Choroid plexus epithelial cell (primary cell): ENCODE results near the gene MCFD2.

ENCODE experiments used
- DNase-seq: peaks from one replicate; pipeline ENCODE4 v3.0.0-alpha.2; 2010; ENCODE audit warnings: low read depth
- H3K4me3 ChIP-seq: 2 replicates; pipeline ENCODE4 v1.5.1; 2011; ENCODE audit warnings: low read depth, mild to moderate bottlenecking, control low read depth, low read length, moderate library complexity
- TF ChIP-seq, protein P1 (sequence below): conservative IDR thresholded peaks from 2 replicates; pipeline ENCODE4 v1.5.1; 2011; ENCODE audit warnings: low read depth, mild to moderate bottlenecking, control low read depth, inconsistent platforms, low read length, moderate library complexity

The MCFD2 gene

GRCh38 chr2:46939626-46940359 lies 24.2 kb upstream of the MCFD2 start:
- peak; percentile 10 for DNase-seq
- TF ChIP-seq, protein P1, sequence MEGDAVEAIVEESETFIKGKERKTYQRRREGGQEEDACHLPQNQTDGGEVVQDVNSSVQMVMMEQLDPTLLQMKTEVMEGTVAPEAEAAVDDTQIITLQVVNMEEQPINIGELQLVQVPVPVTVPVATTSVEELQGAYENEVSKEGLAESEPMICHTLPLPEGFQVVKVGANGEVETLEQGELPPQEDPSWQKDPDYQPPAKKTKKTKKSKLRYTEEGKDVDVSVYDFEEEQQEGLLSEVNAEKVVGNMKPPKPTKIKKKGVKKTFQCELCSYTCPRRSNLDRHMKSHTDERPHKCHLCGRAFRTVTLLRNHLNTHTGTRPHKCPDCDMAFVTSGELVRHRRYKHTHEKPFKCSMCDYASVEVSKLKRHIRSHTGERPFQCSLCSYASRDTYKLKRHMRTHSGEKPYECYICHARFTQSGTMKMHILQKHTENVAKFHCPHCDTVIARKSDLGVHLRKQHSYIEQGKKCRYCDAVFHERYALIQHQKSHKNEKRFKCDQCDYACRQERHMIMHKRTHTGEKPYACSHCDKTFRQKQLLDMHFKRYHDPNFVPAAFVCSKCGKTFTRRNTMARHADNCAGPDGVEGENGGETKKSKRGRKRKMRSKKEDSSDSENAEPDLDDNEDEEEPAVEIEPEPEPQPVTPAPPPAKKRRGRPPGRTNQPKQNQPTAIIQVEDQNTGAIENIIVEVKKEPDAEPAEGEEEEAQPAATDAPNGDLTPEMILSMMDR = no peak
- peak overlapping the region; percentile 64 for H3K4me3 ChIP-seq

DNA sequence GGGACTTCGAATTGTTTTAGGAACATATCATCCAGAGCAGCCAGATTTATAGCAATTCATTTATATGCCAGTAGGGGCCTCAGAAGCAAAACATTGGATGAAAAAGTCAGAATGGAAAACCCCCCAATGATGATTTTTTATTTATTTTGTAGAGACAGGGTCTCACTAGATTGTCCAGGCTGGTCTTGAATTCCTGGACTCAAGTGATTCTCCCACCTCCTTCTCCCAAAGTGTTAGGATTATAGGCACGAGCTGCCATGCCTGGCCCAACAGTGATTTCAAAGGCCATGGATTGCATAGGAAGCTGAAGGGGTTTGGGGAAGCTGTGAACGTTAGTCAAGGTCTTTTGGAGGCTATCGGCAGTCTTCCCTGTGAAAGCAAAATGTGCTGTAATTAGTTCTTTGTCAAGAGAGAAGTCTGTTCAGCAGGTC lies 21.9 kb upstream of the MCFD2 start:
- H3K4me3 ChIP-seq = no peak overlapping the region
- TF ChIP-seq, protein P1 = peak; percentile 48
- DNase-seq = peak; percentile 33

GRCh38 chr2:46936566-46936965 lies 21.0 kb upstream of the MCFD2 start:
- TF ChIP-seq, protein P1 = no peak
- H3K4me3 ChIP-seq = no peak overlapping the region
- DNase-seq = no peak

DNA sequence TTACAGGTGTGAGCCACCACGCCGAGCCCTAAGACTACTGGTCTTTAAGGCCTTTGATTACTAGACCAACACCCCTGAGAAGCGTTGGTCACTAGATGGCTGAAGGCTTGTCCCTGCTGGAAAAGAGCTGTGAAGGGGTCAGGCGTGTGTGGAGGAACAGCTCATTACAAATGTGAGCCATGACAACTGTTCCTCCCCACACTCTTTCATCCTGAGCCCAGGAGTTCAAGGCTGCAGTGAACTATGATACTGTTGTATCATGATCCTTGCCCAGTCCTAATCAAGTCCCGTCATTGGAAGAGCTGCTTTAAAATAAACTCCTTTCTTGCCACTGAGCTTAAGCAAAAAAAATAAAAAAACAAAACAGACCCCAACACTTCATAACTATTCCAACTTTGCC lies 19.5 kb upstream of the MCFD2 start:
- no peak overlapping the region for H3K4me3 ChIP-seq
- TF ChIP-seq, protein P1 = no peak
- DNase-seq = no peak

GRCh38 chr2:46929612-46930011 lies 14.0 kb upstream of the MCFD2 start:
- DNase-seq = no peak
- TF ChIP-seq, protein P1 = no peak

GRCh38 chr2:46926863-46927262 lies 11.3 kb upstream of the MCFD2 start:
- DNase-seq = no peak
- no peak overlapping the region for H3K4me3 ChIP-seq
- TF ChIP-seq, protein P1 = no peak

More at GRCh38 chr2:46929612-46930011, 14.0 kb upstream of the MCFD2 start:
- H3K4me3 ChIP-seq = no peak overlapping the region
